K562 (cell line): ENCODE measurements around the gene TNFAIP3. TPM values are rescaled to one million over a fixed set of nuclear protein-coding genes. Genes with fewer than 3 reads are reported as not detected.

Experiments used
- ILK ChIP-seq: fragments of 450-650 bp; IDR thresholded peaks from 2 replicates; pipeline ENCODE4 v1.6.1; 2016; ENCODE audit warnings: missing genetic modification characterization, low read depth, mild to moderate bottlenecking, missing compliant biosample characterization, moderate library complexity, borderline replicate concordance
- NCOR1 ChIP-seq: fragments of 450-650 bp; IDR thresholded peaks from 2 replicates; pipeline ENCODE4 v1.6.1; 2016; ENCODE audit warnings: mild to moderate bottlenecking, moderate library complexity
- SMARCA5 ChIP-seq: fragments of 450-650 bp; IDR thresholded peaks from 2 replicates; pipeline ENCODE4 v1.6.1; 2016
- ZNF75A ChIP-seq: fragments of 450-650 bp; formaldehyde crosslinking; IDR thresholded peaks from 2 replicates; pipeline ENCODE4 v1.4.0; 2020; ENCODE audit warnings: mild to moderate bottlenecking
- polyA plus RNA-seq, 8 experiments: library from polyadenylated mRNA; depleted of rRNA in 4 of 8; stranded (reverse) in 5 of 8; unstranded in 3 of 8; fragments of >200 nt; fragmentation: Nextera tagmentation in 2 of 8; fragmentation: Illumina TruSeq in 1 of 8; extraction: Ambion mirVana in 2 of 8; extraction: Trizol in 1 of 8; gene quantifications; 2 replicates each; pipeline versions ENCODE4 v1.2.1 to v1.2.3, GENCODE V29; 2011 to 2014; ENCODE audit warnings: inconsistent platforms in 1 of 8, missing spikeins in 1 of 8
- total RNA-seq, 7 experiments: library from RNA; depleted of rRNA in 6 of 7; stranded (reverse); fragments of >200 nt in 6 of 7; fragmentation: Illumina TruSeq in 2 of 7; extraction: Trizol in 2 of 7; gene quantifications; 2 replicates each; pipeline versions ENCODE4 v1.2.1 to v1.2.3, GENCODE V29; 2011 to 2021; ENCODE audit warnings: low replicate concordance in 1 of 7
- TF ChIP-seq, protein P1 (sequence below): fragments of 250-450 bp; sonication (Bioruptor Pico); IDR thresholded peaks from 2 replicates; pipeline ENCODE4 v1.8.0; 2022; ENCODE audit warnings: inconsistent platforms
- TF ChIP-seq, protein P2 (sequence below), 3 experiments: fragments of 200-800 bp in 1 of 3; fragments of 250-450 bp in 1 of 3; fragments of 450-650 bp in 1 of 3; sonication (Bioruptor Pico) in 1 of 3; sonication (Bioruptor generic) in 1 of 3; formaldehyde crosslinking in 1 of 3; IDR thresholded peaks; 2 replicates each; pipeline versions ENCODE4 v1.6.1 to v1.8.0; 2016 to 2022; ENCODE audit warnings: mild to moderate bottlenecking in 2 of 3, missing genetic modification characterization in 2 of 3, missing compliant biosample characterization in 1 of 3, moderate library complexity in 1 of 3
- TF ChIP-seq, protein P3 (sequence below): fragments of 250-450 bp; sonication (Bioruptor Pico); IDR thresholded peaks from 2 replicates; pipeline ENCODE4 v1.5.0; 2021; ENCODE audit warnings: mild to moderate bottlenecking, borderline replicate concordance

Gene TNFAIP3
- total and polyA plus RNA-seq, 9 of the 15 experiments (the other 6 are each of a cell fraction or from before 2014, with no cell fraction given), result 0.79 to 17.0 (median 6.4) TPM

DNA sequence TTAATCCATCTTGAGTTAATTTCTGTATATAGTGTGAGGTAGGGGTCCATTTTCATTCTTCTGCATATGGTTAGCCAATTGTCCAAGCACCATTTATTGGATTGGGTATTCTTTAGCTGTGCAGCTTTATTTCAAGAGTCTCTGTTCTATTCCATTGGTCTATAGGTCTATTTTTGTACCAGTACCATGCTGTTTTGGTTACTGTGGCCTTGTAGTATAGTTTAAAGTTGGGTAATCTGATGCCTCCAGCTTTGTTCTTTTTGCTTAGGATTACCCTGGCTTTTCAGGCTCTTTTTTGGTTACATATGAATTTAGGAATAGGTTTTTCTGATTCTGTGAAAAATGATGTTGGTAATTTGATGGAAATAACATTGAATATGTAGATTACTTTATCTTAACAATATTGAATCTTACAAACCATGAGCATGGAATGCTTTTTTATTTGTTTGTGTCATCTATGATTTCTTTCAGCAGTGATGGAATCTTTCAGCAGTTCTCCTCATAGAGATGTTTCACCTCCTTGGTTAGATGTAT, 47.0 kb downstream of the TNFAIP3 start (continued):
- TF ChIP-seq, protein P1, sequence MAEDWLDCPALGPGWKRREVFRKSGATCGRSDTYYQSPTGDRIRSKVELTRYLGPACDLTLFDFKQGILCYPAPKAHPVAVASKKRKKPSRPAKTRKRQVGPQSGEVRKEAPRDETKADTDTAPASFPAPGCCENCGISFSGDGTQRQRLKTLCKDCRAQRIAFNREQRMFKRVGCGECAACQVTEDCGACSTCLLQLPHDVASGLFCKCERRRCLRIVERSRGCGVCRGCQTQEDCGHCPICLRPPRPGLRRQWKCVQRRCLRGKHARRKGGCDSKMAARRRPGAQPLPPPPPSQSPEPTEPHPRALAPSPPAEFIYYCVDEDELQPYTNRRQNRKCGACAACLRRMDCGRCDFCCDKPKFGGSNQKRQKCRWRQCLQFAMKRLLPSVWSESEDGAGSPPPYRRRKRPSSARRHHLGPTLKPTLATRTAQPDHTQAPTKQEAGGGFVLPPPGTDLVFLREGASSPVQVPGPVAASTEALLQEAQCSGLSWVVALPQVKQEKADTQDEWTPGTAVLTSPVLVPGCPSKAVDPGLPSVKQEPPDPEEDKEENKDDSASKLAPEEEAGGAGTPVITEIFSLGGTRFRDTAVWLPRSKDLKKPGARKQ, result 0 out of 2 replicates have a peak, but pooled peaks have one; percentile 26
- TF ChIP-seq, protein P2, sequence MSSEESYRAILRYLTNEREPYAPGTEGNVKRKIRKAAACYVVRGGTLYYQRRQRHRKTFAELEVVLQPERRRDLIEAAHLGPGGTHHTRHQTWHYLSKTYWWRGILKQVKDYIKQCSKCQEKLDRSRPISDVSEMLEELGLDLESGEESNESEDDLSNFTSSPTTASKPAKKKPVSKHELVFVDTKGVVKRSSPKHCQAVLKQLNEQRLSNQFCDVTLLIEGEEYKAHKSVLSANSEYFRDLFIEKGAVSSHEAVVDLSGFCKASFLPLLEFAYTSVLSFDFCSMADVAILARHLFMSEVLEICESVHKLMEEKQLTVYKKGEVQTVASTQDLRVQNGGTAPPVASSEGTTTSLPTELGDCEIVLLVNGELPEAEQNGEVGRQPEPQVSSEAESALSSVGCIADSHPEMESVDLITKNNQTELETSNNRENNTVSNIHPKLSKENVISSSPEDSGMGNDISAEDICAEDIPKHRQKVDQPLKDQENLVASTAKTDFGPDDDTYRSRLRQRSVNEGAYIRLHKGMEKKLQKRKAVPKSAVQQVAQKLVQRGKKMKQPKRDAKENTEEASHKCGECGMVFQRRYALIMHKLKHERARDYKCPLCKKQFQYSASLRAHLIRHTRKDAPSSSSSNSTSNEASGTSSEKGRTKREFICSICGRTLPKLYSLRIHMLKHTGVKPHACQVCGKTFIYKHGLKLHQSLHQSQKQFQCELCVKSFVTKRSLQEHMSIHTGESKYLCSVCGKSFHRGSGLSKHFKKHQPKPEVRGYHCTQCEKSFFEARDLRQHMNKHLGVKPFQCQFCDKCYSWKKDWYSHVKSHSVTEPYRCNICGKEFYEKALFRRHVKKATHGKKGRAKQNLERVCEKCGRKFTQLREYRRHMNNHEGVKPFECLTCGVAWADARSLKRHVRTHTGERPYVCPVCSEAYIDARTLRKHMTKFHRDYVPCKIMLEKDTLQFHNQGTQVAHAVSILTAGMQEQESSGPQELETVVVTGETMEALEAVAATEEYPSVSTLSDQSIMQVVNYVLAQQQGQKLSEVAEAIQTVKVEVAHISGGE (CRISPR knock-in tag; IDR thresholded peaks at IDR 0.05), result 0 out of 6 replicates have a peak, but pooled peaks of 1 of the 3 experiments have one; percentile 41
- TF ChIP-seq ZNF75A (no peak), NCOR1 (no peak), ILK (0 out of 2 replicates have a peak, but pooled peaks have one; percentile 18), SMARCA5 (0 out of 2 replicates have a peak, but pooled peaks have one; percentile 39)
- TF ChIP-seq, protein P3, sequence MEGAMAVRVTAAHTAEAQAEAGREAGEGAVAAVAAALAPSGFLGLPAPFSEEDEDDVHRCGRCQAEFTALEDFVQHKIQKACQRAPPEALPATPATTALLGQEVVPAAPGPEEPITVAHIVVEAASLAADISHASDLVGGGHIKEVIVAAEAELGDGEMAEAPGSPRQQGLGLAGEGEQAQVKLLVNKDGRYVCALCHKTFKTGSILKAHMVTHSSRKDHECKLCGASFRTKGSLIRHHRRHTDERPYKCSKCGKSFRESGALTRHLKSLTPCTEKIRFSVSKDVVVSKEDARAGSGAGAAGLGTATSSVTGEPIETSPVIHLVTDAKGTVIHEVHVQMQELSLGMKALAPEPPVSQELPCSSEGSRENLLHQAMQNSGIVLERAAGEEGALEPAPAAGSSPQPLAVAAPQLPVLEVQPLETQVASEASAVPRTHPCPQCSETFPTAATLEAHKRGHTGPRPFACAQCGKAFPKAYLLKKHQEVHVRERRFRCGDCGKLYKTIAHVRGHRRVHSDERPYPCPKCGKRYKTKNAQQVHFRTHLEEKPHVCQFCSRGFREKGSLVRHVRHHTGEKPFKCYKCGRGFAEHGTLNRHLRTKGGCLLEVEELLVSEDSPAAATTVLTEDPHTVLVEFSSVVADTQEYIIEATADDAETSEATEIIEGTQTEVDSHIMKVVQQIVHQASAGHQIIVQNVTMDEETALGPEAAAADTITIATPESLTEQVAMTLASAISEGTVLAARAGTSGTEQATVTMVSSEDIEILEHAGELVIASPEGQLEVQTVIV (CRISPR knock-in tag), result peak; percentile 3; the same call in 1 of the 2 replicates
